Activated naive CD8-positive, alpha-beta T cell treated with anti-CD3 and anti-CD28 coated beads, Interleukin-2, amount 10 ng/mL, durations not matched to agents 7 days and 5 days (primary cell): ENCODE data around the gene PDE4B. TPM values are rescaled to one million over a fixed set of nuclear protein-coding genes. Genes with fewer than 3 reads are reported as not detected.

Experiments used
- ATAC-seq: fragments of 150-1000 bp; cut with Tn5 transposase; one replicate; pipeline ENCODE4 v1.10.0; 2021; ENCODE audit warnings: low read depth, moderate library complexity
- POLR2A ChIA-PET: fragments of 350-600 bp; sonication (Branson Sonifier 250); formaldehyde crosslinking; loops from one replicate; lab custom pipeline; 2021; ENCODE audit warnings: antibody characterized with exemption; lab: Charles Lee
- DNase-seq: peaks from one replicate; pipeline ENCODE4 v3.0.0; 2021
- H3K27ac Mint-ChIP-seq: one replicate; pipeline ENCODE4 v1.8.0; 2022; ENCODE audit warnings: mild to moderate bottlenecking, mixed read lengths
- H3K27me3 Mint-ChIP-seq: one replicate; pipeline ENCODE4 v1.8.0; 2022; ENCODE audit warnings: mild to moderate bottlenecking, moderate library complexity, mixed read lengths
- H3K36me3 Mint-ChIP-seq: one replicate; pipeline ENCODE4 v1.8.0; 2021; ENCODE audit warnings: mild to moderate bottlenecking, mixed read lengths
- H3K4me1 Mint-ChIP-seq: one replicate; pipeline ENCODE4 v1.8.0; 2021; ENCODE audit warnings: mixed read lengths
- H3K4me3 Mint-ChIP-seq: one replicate; pipeline ENCODE4 v1.8.0; 2022; ENCODE audit warnings: mild to moderate bottlenecking, moderate library complexity, mixed read lengths
- H3K9me3 Mint-ChIP-seq: one replicate; pipeline ENCODE4 v1.8.0; 2021; ENCODE audit warnings: mixed read lengths
- total RNA-seq, 2 experiments: library from RNA; stranded (reverse); gene quantifications; one replicate each; pipeline ENCODE4 v1.2.3, GENCODE V29; 2021

Gene PDE4B
- total RNA-seq, 2 experiments from 2014 or later, result 36.1 to 40.0 TPM

DNA sequence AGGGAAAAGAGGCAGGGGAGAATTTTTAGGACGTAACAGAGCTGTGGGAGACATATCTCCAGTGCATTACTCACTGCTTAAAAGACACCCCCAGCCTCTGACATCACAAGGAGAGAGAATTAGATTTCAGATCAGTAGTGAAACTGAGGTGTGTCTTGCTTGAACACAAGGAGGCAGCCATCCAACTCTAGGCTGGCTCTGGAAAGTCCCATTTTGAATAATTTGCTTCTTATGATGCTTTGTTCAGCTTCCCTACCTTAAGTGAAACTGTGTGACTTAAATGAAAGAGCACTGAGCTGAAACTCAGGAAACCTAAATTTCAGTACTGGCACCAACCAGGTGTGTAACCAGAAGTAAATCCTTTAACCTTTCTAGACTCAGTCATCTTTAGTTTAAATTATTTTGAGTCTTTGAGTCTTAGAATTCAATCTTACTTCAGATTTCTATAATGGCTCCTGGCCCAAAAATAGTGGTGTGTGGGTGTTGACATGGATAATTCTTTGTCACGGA is 489.7 kb downstream of the PDE4B start:
- H3K27me3 Mint-ChIP-seq, result no peaks in the 10 kb centered on the region
- POLR2A ChIA-PET, result interaction anchor here (0.8 to 1.6 kb wide), 8 partner anchors 18 to 68 kb away, joined by 3 to 15 read pairs (median 4); no protein-coding TSS in a partner anchor
- H3K27ac Mint-ChIP-seq, result peak overlapping the region; percentile 75
- ATAC-seq (peak; percentile 91), DNase-seq (no peak)
- H3K9me3 Mint-ChIP-seq, result no peaks in the 10 kb centered on the region
- no peak overlapping the region for H3K4me3 Mint-ChIP-seq
- H3K36me3 Mint-ChIP-seq, result peaks cover 4% of the 10 kb centered on the region
- peaks cover 71% of the 10 kb centered on the region for H3K4me1 Mint-ChIP-seq

DNA sequence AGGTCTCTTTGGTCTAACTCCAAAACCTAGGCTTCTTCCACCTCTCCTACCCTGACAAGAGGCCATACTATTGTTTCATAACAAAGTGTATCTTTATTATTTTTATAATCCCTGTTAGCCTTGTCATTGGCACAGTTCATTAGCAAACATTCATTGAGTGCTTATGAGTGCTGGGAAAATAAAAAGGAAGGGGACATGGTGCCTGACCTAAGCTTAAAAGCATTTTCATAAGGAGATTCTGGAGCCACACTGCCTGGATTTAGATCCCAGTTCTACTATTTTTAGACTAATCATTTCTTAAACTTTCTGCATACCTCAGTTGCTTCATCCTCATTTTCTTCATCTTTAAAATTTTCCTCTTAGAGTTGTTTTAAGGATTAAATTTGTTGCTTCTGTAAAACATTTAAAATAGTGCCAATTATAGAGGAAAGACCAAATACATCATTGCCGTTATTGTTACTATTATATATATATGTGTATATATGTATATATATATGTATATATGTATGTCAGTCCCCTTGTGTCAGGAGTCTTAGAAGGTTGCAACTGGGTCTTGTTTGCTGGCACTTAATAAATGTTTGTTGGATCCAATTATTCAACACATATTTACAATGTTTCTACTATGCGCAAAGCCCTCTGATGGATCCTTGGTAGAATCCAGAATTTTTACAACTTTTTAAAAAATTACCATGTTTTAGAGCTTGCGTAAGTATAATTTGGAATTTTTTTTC is 490.4 kb downstream of the PDE4B start:
- peaks cover 67% of the 10 kb centered on the region for H3K4me1 Mint-ChIP-seq
- peak overlapping the region; percentile 76 for H3K27ac Mint-ChIP-seq
- no peak overlapping the region for H3K4me3 Mint-ChIP-seq
- H3K27me3 Mint-ChIP-seq, result no peaks in the 10 kb centered on the region
- ATAC-seq, result no peak
- peaks cover 5% of the 10 kb centered on the region for H3K36me3 Mint-ChIP-seq
- H3K9me3 Mint-ChIP-seq, result no peaks in the 10 kb centered on the region
- DNase-seq, result no peak
- POLR2A ChIA-PET, result interaction anchor here (0.8 to 1.6 kb wide), 6 partner anchors 18 to 57 kb away, joined by 3 to 15 read pairs (median 4); no protein-coding TSS in a partner anchor

DNA sequence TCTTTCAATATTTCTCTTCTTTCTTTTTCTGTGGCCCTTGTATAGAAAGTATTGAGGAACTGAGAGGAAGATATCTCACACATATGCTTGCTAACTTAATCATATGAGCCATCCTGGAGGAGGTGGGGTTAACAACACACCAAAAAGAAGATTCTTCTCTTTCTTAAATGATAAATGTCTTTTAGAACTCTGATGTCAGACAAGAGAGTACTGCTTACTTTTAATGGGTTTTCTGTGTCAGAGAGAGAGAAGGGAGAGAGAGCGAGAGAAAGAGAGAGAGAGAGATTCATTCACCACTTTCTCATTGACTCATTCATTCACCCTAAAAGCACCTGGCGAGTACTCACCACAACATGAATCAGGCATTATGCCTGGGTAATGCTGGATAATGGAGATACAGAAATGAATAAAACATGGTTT is 490.9 kb downstream of the PDE4B start:
- no peak for ATAC-seq
- peaks cover 63% of the 10 kb centered on the region for H3K4me1 Mint-ChIP-seq
- POLR2A ChIA-PET, result no interaction called here

DNA sequence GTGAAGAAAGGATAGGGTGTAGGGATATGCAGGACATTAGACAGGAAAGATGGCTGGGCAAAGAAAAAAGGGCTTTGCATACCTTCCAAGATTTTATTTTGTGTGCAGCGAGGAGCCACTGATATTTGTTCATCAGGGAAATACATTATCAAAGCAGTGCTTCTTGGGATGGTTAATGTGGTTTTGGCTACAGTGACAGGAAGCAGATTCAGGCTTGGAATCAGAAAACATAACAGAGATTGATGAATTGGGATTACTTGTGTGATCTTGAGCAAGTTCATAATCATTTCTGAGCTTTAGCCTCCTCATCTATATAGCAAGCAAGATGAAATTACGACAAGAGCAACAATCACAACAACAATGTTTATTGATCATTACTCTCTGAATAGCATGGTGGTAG is 492.1 kb downstream of the PDE4B start:
- DNase-seq, result no peak
- POLR2A ChIA-PET, result no interaction called here
- Mint-ChIP-seq H3K27me3 (no peaks in the 10 kb centered on the region), H3K9me3 (no peaks in the 10 kb centered on the region), H3K4me1 (peaks cover 53% of the 10 kb centered on the region), H3K4me3 (no peak overlapping the region), H3K27ac (peak overlapping the region; percentile 41), H3K36me3 (peaks cover 7% of the 10 kb centered on the region)
- no peak for ATAC-seq

More for the DNA sequence above, 490.9 kb downstream of the PDE4B start:
- peak overlapping the region; percentile 76 for H3K27ac Mint-ChIP-seq
- no peak for DNase-seq
- H3K9me3 Mint-ChIP-seq, result no peaks in the 10 kb centered on the region
- no peaks in the 10 kb centered on the region for H3K27me3 Mint-ChIP-seq
- peak overlapping the region; percentile 58 for H3K4me3 Mint-ChIP-seq
- H3K36me3 Mint-ChIP-seq, result peaks cover 5% of the 10 kb centered on the region

DNA sequence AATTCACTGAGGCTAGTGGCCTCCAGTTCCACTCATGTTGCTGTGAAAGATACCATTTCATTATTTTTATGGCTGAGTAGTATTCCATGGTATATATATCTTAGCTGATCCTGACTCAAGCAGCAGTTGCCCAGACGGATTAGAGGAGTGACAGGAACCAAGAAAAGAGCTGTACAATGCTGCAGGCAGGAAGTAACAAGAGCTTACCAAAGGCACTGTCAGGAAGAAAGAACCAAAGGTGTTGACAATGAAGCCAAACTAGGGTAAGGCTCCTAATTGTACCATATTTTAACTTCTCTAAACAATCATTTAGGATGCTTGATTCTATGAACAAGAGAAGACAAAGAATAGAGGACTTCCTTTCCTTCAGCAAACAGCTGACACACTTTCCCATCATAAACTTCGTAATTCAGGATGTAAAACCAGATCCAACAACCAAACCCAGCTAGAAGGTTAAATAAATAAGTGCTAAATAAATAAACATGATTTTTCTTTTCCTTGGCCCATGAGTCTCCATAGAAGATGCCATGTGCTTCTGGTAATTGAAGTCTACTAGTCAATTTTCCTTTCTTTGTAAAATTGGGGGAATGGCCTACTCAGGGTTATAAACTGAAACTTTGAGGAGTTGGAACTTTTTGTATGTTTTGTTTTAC is 493.0 kb downstream of the PDE4B start:
- POLR2A ChIA-PET, result interaction anchor here (0.9 kb wide), 1 partner anchor 16 kb away, joined by 4 read pairs; no protein-coding TSS in a partner anchor
- peak overlapping the region; percentile 80 for H3K27ac Mint-ChIP-seq
- H3K4me3 Mint-ChIP-seq, result peak overlapping the region; percentile 58
- no peak for DNase-seq
- ATAC-seq, result no peak
- peaks cover 10% of the 10 kb centered on the region for H3K36me3 Mint-ChIP-seq
- H3K9me3 Mint-ChIP-seq, result peaks cover 2% of the 10 kb centered on the region
- H3K4me1 Mint-ChIP-seq, result peaks cover 49% of the 10 kb centered on the region
- H3K27me3 Mint-ChIP-seq, result no peaks in the 10 kb centered on the region

DNA sequence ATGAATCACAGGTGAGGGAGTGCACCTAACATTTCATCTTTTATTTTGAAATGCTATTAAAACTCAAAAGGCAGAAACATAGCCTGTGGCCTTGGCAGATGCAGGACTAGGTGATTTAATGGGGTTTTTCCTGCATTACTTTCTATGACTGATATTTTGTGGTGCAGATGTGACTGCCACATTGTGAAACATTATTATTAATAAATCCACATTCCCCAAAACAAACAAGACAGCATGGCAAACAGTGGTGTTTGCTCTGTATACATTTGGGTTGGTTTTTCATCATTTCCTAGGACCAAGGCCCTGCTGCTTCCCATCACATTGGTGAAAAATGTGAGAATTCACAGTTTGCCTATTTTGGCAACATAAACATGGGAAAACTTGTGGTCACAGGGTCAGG is 493.6 kb downstream of the PDE4B start:
- ATAC-seq (no peak), DNase-seq (no peak)
- Mint-ChIP-seq H3K27ac (no peak overlapping the region), H3K4me3 (no peak overlapping the region), H3K27me3 (no peaks in the 10 kb centered on the region), H3K36me3 (peaks cover 10% of the 10 kb centered on the region), H3K4me1 (peaks cover 50% of the 10 kb centered on the region), H3K9me3 (peaks cover 2% of the 10 kb centered on the region)
- POLR2A ChIA-PET, result no interaction called here

DNA sequence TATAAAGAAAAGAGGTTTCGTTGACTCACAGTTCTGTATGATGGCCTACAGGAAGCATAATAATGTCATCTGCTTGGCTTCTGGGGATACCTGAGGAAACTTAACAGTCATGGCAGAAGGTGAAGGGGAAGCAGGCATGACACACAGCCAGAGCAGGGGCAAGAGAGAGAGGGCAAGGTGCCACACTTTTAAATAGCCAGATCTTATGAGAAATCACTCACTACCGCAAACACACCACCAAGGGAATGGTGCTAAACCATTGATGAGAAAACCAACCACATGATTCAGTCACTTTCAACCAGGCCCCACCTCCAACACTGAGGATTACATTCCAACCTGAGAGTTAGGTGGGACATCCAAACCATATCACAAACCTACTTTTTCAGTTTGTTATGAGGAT is 495.4 kb downstream of the PDE4B start:
- POLR2A ChIA-PET, result no interaction called here
- Mint-ChIP-seq H3K27ac (no peak overlapping the region), H3K36me3 (peaks cover 10% of the 10 kb centered on the region), H3K9me3 (peaks cover 2% of the 10 kb centered on the region), H3K4me1 (peaks cover 45% of the 10 kb centered on the region), H3K4me3 (no peak overlapping the region), H3K27me3 (no peaks in the 10 kb centered on the region)
- peak; percentile 27 for ATAC-seq
- DNase-seq, result no peak

DNA sequence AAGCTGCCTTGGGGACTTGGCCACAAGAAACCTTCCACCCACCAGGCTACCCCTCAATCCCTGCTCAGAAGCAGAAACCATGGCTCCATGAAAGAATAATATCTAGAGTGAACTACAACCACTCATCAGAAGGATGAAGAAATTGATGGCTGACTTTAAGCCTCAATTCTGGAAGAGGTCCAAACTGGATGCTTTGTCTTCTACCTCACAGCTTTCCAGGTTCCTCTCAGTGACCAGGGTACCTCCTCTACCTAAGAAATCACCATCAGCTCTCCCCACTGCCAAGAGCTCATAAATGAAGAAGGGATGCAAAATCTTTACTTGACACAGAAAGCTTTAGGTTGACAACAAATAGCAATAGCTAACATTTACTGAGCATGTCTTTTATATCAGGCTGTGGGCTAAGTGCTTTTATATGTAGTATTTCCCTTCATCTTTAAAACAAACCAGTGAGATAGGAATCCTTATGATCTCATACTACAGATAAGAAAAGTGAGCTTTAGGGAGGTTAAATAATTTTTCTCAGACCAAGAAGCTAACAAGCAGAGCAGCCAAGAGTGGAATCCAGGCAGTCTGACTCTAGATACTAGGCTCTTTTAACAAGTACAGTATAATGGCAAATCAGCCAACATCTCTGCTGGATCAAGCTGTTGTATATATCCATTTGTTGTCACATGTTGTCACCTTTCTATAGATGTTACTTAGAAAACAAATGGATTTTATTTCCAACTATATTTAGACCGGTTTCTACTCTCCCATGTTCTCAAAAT is 498.3 kb downstream of the PDE4B start:
- ATAC-seq, result no peak
- DNase-seq, result no peak
- Mint-ChIP-seq H3K4me3 (no peak overlapping the region), H3K27me3 (no peaks in the 10 kb centered on the region), H3K9me3 (peaks cover 2% of the 10 kb centered on the region), H3K36me3 (peaks cover 6% of the 10 kb centered on the region), H3K27ac (peak overlapping the region; percentile 37), H3K4me1 (peaks cover 24% of the 10 kb centered on the region)
- POLR2A ChIA-PET, result interaction anchor here (1.0 to 1.2 kb wide), 2 partner anchors 10 to 15 kb away, joined by 3 to 4 read pairs; no protein-coding TSS in a partner anchor

DNA sequence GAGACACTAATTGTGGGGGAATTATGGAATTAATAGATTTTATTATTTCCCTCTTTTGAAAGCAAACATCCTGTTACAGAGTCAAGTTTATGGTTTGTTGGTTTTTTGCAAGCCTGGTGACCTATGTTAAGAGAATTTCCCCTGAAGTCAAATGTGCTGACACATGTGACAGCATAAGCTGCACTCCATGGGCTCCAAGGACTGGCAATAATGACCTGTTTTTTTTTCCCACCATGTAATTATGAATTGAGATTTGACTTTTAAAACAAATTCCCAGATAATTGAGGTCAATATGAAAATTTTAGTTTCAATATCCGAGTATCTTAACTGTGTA is 498.8 kb downstream of the PDE4B start:
- POLR2A ChIA-PET, result interaction anchor here (1.0 to 1.2 kb wide), 2 partner anchors 9 to 15 kb away, joined by 3 to 4 read pairs; no protein-coding TSS in a partner anchor
- peaks cover 22% of the 10 kb centered on the region for H3K4me1 Mint-ChIP-seq
- no peak for DNase-seq

DNA sequence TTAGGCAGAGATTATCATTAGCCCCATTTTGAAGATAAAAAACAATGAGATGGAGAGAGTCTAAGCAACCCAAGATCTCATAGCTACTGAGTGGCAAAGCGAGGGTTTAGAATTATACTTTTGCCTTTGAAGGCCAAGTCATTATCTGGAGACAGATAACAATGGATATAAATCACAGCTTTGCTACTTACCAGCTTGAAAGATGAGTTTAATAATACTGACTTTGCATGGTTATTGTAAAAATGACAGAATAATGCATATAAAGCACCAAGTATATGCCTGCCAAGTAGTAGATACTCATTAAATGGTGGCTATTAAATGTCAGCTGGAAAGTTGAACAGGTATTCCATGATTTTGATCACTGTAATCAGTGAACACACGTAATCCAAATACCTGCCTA is 499.6 kb downstream of the PDE4B start:
- Mint-ChIP-seq H3K9me3 (peaks cover 2% of the 10 kb centered on the region), H3K27ac (no peak overlapping the region), H3K4me1 (peaks cover 22% of the 10 kb centered on the region), H3K4me3 (no peak overlapping the region), H3K36me3 (peaks cover 6% of the 10 kb centered on the region), H3K27me3 (no peaks in the 10 kb centered on the region)
- POLR2A ChIA-PET, result no interaction called here
- ATAC-seq (no peak), DNase-seq (no peak)

More for the DNA sequence above, 498.8 kb downstream of the PDE4B start:
- H3K9me3 Mint-ChIP-seq, result peaks cover 2% of the 10 kb centered on the region
- no peak for ATAC-seq
- H3K27me3 Mint-ChIP-seq, result no peaks in the 10 kb centered on the region
- H3K36me3 Mint-ChIP-seq, result peaks cover 6% of the 10 kb centered on the region
- H3K4me3 Mint-ChIP-seq, result no peak overlapping the region
- H3K27ac Mint-ChIP-seq, result no peak overlapping the region

DNA sequence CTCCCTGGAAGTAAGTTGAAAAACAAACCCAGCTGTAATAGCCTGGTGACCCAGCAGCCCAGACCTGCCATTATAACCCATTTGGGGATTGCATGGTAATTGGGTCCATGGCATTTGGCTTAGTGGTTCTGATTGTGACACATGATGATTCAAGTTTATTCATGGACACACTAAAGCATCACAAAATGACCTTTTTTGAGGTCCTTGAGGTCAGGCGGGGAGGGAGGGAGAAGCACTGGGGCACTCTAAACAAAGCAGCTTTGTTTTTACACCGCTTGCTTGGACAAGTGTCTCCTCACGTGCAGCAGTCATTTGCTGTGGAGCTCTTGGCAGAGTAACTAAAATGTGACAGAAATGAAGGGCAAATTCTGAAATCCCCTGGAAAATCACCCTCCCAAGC is 500.2 kb downstream of the PDE4B start:
- ATAC-seq (no peak), DNase-seq (no peak)
- H3K27ac Mint-ChIP-seq, result no peak overlapping the region
- POLR2A ChIA-PET, result no interaction called here
- no peak overlapping the region for H3K4me3 Mint-ChIP-seq
- H3K4me1 Mint-ChIP-seq, result peaks cover 21% of the 10 kb centered on the region
- peaks cover 2% of the 10 kb centered on the region for H3K9me3 Mint-ChIP-seq
- no peaks in the 10 kb centered on the region for H3K27me3 Mint-ChIP-seq
- peaks cover 5% of the 10 kb centered on the region for H3K36me3 Mint-ChIP-seq

DNA sequence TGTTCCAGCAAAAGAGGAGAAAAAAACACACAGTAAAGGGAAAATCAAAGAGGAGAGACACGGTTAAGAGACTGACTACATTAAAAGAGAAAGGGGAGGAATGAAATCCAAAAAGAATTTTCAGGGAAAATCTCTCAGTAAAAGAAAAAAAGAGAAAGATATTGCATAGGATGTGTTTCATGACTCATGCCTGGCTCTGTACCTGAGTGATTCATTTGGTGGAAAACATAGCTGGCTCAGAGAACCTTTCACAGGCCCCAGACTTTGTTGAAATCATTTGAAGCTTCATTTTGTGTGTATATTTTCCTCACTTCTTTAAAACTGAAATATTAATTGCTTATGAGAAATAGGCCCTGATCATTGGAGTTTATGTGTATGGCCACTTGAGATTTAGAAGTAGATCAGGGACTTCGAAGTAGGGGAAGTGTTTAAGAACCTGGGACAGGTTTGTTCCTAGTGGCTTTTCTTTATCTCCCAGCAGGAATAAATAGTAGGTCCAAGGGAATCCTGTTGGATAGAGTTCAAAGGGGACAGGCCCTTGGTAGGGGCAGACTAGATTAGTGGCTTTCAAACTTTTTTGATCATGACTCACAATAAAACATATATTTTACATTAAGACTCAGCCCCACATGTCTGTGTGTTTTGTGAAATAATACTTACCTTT is 502.1 kb downstream of the PDE4B start:
- Mint-ChIP-seq H3K9me3 (peaks cover 2% of the 10 kb centered on the region), H3K36me3 (peaks cover 2% of the 10 kb centered on the region), H3K4me3 (no peak overlapping the region), H3K27me3 (no peaks in the 10 kb centered on the region), H3K4me1 (peaks cover 18% of the 10 kb centered on the region), H3K27ac (no peak overlapping the region)
- POLR2A ChIA-PET, result no interaction called here
- no peak for ATAC-seq
- no peak for DNase-seq

DNA sequence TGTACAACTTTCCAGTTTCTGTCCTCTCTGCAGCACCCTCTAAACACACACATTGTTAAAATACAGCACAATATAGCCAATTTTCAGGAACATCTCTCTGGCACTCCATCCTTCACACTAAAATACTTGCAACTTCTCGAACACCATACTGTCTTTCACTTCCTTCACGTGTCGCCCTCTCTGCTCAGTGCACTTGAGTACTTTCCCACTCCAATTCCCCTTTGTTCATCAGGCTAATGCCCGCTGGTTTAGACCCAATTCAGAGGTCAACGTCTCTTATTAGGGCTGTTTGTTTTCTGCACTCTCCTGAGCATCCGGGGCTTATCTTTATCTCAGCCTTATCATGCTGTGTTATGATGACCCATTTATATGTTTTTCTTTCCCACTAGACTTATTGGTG is 503.1 kb downstream of the PDE4B start:
- Mint-ChIP-seq H3K27ac (no peak overlapping the region), H3K27me3 (no peaks in the 10 kb centered on the region), H3K9me3 (no peaks in the 10 kb centered on the region), H3K36me3 (no peaks in the 10 kb centered on the region), H3K4me1 (peaks cover 15% of the 10 kb centered on the region), H3K4me3 (no peak overlapping the region)
- DNase-seq, result no peak
- no peak for ATAC-seq
- POLR2A ChIA-PET, result no interaction called here
